ENCODE data around the gene MRI1. TPM values are rescaled to one million over a fixed set of nuclear protein-coding genes. Genes with fewer than 3 reads are reported as not detected.

The MRI1 gene
- total RNA-seq = 33.7 and 35.4 TPM in 2 replicates

DNA sequence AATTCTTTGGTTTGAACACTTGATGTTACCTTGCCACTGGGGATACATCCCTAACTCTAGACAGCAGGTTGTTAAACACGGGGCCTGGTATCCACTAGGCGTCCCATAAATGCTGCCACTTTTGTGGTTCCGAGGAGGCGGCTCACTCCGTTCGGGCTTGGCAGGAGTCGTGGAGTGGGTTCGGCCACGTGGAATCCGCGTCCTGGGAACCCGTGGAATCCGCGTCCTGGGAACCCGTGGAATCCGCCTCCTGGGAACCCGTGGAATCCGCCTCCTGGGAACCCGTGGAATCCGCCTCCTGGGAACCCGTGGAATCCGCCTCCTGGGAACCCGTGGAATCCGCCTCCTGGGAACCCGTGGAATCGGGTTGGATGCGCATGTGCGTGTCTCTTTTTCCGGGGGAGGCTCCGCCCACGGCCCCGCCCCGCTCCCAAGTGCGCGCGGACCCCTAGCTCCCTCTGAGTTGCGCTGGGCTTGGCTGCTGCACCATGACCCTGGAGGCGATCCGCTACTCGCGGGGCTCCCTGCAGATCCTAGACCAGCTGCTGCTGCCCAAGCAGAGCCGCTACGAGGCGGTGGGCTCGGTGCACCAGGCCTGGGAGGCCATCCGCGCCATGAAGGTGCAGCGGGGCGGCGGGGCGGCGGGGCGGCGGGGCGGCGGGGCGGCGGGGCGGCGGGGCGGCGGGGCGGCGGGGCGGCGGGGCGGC lies at the start of gene MRI1:
MRI1 (plus strand) TSS at position 422 of the 707 bp plus-strand sequence; CDS start at position 489, 67 bp downstream.
- Histone ChIP-seq H2AFZ (ENCODE audit: low read length) (peak within 1 kb of the TSS; percentile 59), H3K4me1 (ENCODE audit: insufficient read depth, low read length) (peaks cover 9% of the 10 kb centered on the region), H4K20me1 (ENCODE audit: insufficient read depth, low read length) (peaks cover 12% of the 10 kb centered on the region), H3K27ac (ENCODE audit: low read depth, low read length) (peak within 1 kb of the TSS; percentile 78), H3K79me2 (ENCODE audit: insufficient read depth, low read length) (peaks cover 30% of the 10 kb centered on the region), H3K27me3 (ENCODE audit: insufficient read depth, low read length) (no peaks in the 10 kb centered on the region), H3K36me3 (ENCODE audit: insufficient read depth, low read length) (peaks cover 41% of the 10 kb centered on the region), H3K4me2 (ENCODE audit: insufficient read depth, low read length) (peak within 1 kb of the TSS; percentile 88), H3K4me3 (ENCODE audit: insufficient read depth, low read length) (peak within 1 kb of the TSS; percentile 85), H3K9me3 (ENCODE audit: low read depth, low read length) (no peaks in the 10 kb centered on the region)
- TF ChIP-seq, protein P1, sequence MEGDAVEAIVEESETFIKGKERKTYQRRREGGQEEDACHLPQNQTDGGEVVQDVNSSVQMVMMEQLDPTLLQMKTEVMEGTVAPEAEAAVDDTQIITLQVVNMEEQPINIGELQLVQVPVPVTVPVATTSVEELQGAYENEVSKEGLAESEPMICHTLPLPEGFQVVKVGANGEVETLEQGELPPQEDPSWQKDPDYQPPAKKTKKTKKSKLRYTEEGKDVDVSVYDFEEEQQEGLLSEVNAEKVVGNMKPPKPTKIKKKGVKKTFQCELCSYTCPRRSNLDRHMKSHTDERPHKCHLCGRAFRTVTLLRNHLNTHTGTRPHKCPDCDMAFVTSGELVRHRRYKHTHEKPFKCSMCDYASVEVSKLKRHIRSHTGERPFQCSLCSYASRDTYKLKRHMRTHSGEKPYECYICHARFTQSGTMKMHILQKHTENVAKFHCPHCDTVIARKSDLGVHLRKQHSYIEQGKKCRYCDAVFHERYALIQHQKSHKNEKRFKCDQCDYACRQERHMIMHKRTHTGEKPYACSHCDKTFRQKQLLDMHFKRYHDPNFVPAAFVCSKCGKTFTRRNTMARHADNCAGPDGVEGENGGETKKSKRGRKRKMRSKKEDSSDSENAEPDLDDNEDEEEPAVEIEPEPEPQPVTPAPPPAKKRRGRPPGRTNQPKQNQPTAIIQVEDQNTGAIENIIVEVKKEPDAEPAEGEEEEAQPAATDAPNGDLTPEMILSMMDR (IDR thresholded peaks at IDR 0.05; ENCODE audit: extremely low read depth, low read depth, low read length) = no peak
- DNase-seq (ENCODE audit: insufficient read length, low spot score, missing footprints) = peak; percentile 99

DNA sequence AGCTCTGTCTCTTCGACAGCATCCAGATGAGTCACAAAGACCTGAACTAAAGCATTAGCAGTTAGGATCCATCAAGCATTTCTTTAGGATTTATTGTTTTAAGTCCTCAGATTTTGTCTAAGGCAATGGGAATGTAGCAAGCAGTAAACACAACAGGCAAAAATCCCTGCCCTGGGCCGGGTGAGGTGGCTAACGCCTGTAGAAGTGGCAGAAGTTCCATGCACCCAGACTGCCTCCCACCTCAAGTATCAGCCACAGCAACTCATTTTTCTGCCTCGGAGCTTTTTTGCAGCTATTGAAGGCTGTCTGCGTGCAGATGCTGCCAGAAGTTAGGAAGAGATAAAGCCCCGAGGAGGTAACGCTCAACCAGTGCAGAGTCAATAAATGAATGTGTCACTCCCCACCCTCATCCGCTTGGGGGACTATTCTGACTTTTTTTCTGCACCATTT lies 47.1 kb upstream of the MRI1 start:
- no peak overlapping the region for H3K4me2 ChIP-seq (ENCODE audit: insufficient read depth, low read length)
- H3K27me3 ChIP-seq (ENCODE audit: insufficient read depth, low read length) = peaks cover 4% of the 10 kb centered on the region
- H3K4me1 ChIP-seq (ENCODE audit: insufficient read depth, low read length) = no peaks in the 10 kb centered on the region
- H4K20me1 ChIP-seq (ENCODE audit: insufficient read depth, low read length) = no peaks in the 10 kb centered on the region
- H3K9me3 ChIP-seq (ENCODE audit: low read depth, low read length) = peaks cover 7% of the 10 kb centered on the region
- peak; percentile 25 for DNase-seq (ENCODE audit: insufficient read length, low spot score, missing footprints)
- H2AFZ ChIP-seq (ENCODE audit: low read length) = no peak overlapping the region
- no peaks in the 10 kb centered on the region for H3K36me3 ChIP-seq (ENCODE audit: insufficient read depth, low read length)
- H3K4me3 ChIP-seq (ENCODE audit: insufficient read depth, low read length) = no peak overlapping the region
- H3K27ac ChIP-seq (ENCODE audit: low read depth, low read length) = no peak overlapping the region
- TF ChIP-seq, protein P1 (IDR thresholded peaks at IDR 0.05; ENCODE audit: extremely low read depth, low read depth, low read length) = no peak
- no peaks in the 10 kb centered on the region for H3K79me2 ChIP-seq (ENCODE audit: insufficient read depth, low read length)

DNA sequence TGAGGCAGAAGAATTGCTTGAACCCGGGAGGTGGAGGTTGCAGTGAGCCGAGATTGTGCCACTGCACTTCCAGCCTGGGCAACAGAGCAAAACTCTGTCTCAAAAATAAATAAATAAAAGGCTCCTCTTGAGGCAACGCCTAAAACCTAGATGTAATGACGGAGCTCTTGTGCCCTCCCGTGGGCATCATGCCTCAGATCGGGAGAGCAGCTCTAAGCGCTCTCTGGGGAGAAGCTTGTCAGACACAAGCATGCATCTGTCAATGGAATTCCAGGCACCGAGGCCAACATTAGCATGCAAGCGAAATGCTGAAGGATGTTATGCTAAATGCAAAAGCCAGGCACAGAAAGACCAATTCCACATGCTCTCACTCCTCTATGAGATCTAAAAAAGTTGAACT lies 45.6 kb upstream of the MRI1 start:
- peaks cover 4% of the 10 kb centered on the region for H3K27me3 ChIP-seq (ENCODE audit: insufficient read depth, low read length)
- TF ChIP-seq, protein P1 (IDR thresholded peaks at IDR 0.05; ENCODE audit: extremely low read depth, low read depth, low read length) = peak; percentile 55
- no peak overlapping the region for H3K4me2 ChIP-seq (ENCODE audit: insufficient read depth, low read length)
- H3K79me2 ChIP-seq (ENCODE audit: insufficient read depth, low read length) = no peaks in the 10 kb centered on the region
- no peaks in the 10 kb centered on the region for H3K4me1 ChIP-seq (ENCODE audit: insufficient read depth, low read length)
- DNase-seq (ENCODE audit: insufficient read length, low spot score, missing footprints) = peak; percentile 79
- H3K36me3 ChIP-seq (ENCODE audit: insufficient read depth, low read length) = no peaks in the 10 kb centered on the region
- H4K20me1 ChIP-seq (ENCODE audit: insufficient read depth, low read length) = no peaks in the 10 kb centered on the region
- no peak overlapping the region for H2AFZ ChIP-seq (ENCODE audit: low read length)
- H3K27ac ChIP-seq (ENCODE audit: low read depth, low read length) = no peak overlapping the region
- H3K4me3 ChIP-seq (ENCODE audit: insufficient read depth, low read length) = no peak overlapping the region
- peaks cover 7% of the 10 kb centered on the region for H3K9me3 ChIP-seq (ENCODE audit: low read depth, low read length)

DNA sequence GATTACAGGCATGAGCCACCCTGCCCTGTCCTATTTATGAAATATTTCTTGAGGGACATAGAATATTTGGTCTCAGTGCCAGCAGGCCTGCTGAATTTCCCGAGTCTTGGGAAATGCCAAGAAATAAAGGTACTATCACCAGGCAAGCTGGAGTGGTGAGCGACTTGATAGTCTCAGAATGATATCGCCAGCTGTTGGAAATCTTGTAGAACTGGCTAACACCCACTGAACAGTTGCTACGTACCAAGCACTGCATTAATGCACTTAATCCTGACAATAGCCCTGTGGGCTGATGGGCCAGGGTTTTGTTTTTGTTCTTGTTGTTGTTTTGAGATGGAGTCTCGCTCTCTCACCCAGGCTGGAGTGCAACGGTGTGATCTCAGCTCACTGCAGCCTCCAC lies 42.2 kb upstream of the MRI1 start:
- Histone ChIP-seq H3K4me3 (ENCODE audit: insufficient read depth, low read length) (no peak overlapping the region), H3K36me3 (ENCODE audit: insufficient read depth, low read length) (no peaks in the 10 kb centered on the region), H3K4me1 (ENCODE audit: insufficient read depth, low read length) (no peaks in the 10 kb centered on the region), H3K9me3 (ENCODE audit: low read depth, low read length) (no peaks in the 10 kb centered on the region), H3K27ac (ENCODE audit: low read depth, low read length) (no peak overlapping the region), H3K79me2 (ENCODE audit: insufficient read depth, low read length) (no peaks in the 10 kb centered on the region), H4K20me1 (ENCODE audit: insufficient read depth, low read length) (no peaks in the 10 kb centered on the region), H2AFZ (ENCODE audit: low read length) (no peak overlapping the region), H3K27me3 (ENCODE audit: insufficient read depth, low read length) (peaks cover 6% of the 10 kb centered on the region), H3K4me2 (ENCODE audit: insufficient read depth, low read length) (no peak overlapping the region)
- TF ChIP-seq, protein P1 (IDR thresholded peaks at IDR 0.05; ENCODE audit: extremely low read depth, low read depth, low read length) = no peak
- no peak for DNase-seq (ENCODE audit: insufficient read length, low spot score, missing footprints)
